ENCODE data around the gene PLCG2. TPM values are rescaled to one million over a fixed set of nuclear protein-coding genes. Genes with fewer than 3 reads are reported as not detected.

Gene PLCG2
- polyA plus RNA-seq, 1 donor from 2014 or later = not detected

DNA sequence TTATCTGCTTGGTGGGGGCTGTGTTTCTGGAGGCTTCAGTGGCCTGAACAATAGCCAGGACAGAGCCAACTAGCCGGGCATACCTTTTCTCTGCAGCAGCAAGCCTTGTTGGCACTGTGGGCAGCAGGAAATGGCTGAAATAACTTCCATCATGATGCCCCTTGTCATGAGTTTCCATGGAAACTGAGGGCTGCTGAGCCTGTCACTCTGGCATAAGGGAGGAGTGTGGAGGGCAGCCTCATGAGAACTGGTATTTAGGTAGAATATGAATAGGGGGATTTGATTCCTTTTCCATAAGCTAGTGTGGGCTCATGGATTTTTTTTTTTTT is 39.4 kb downstream of the PLCG2 start:
- H3K4me2 ChIP-seq (ENCODE audit: low read length) = no peak overlapping the region
- H3K79me2 ChIP-seq (replicated peaks; ENCODE audit: insufficient read depth, low read length) = no peaks in the 10 kb centered on the region
- H3F3A ChIP-seq (ENCODE audit: insufficient read depth, low read length, poor library complexity, severe bottlenecking) = no peaks in the 10 kb centered on the region
- no peak overlapping the region for H2AFZ ChIP-seq (ENCODE audit: low read depth, low read length)
- H4K20me1 ChIP-seq (ENCODE audit: insufficient read depth) = no peaks in the 10 kb centered on the region
- no peaks in the 10 kb centered on the region for H3K9me3 ChIP-seq (ENCODE audit: low read length)
- H3K36me3 ChIP-seq (ENCODE audit: insufficient read depth, low read length) = no peaks in the 10 kb centered on the region
- no peak overlapping the region for H3K4me3 ChIP-seq (ENCODE audit: low read length)
- no peaks in the 10 kb centered on the region for H3K9me2 ChIP-seq (ENCODE audit: insufficient read depth, low read length)
- no peaks in the 10 kb centered on the region for H3K27me3 ChIP-seq (ENCODE audit: insufficient read depth, low read depth, low read length)
- no peak for TF ChIP-seq POLR2AphosphoS5 (IDR thresholded peaks at IDR 0.05)
- H3K9ac ChIP-seq (ENCODE audit: low read length) = no peak overlapping the region
- no peak overlapping the region for H3K27ac ChIP-seq (ENCODE audit: low read length)

DNA sequence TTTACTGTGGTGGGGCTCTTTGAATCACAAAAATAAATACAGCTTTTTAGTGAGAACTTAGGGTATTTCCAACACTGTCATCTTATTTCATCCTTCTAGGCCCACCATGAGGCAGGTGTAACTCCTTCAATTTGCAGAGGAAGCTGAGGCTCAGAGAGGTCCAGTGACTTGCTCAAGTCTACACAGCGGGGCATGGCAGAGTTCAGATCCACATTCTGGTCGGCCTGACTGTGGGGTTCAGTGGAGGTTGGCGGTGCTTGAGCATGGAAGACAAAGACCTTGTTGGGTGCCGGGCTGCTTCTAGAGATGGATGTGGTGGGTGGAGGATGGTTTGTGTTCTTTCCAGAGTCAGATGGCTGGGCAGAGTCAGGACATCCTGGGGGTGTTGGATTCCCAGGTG is 39.8 kb downstream of the PLCG2 start:
- H3K27me3 ChIP-seq (ENCODE audit: insufficient read depth, low read depth, low read length) = no peaks in the 10 kb centered on the region

More for the DNA sequence above, 39.8 kb downstream of the PLCG2 start:
- Histone ChIP-seq H2AFZ (ENCODE audit: low read depth, low read length) (no peak overlapping the region), H3K4me2 (ENCODE audit: low read length) (no peak overlapping the region), H3K9me2 (ENCODE audit: insufficient read depth, low read length) (no peaks in the 10 kb centered on the region), H3F3A (ENCODE audit: insufficient read depth, low read length, poor library complexity, severe bottlenecking) (no peaks in the 10 kb centered on the region), H3K9ac (ENCODE audit: low read length) (no peak overlapping the region), H4K20me1 (ENCODE audit: insufficient read depth) (no peaks in the 10 kb centered on the region), H3K4me3 (ENCODE audit: low read length) (no peak overlapping the region), H3K79me2 (replicated peaks; ENCODE audit: insufficient read depth, low read length) (no peaks in the 10 kb centered on the region), H3K9me3 (ENCODE audit: low read length) (no peaks in the 10 kb centered on the region), H3K27ac (ENCODE audit: low read length) (no peak overlapping the region), H3K36me3 (ENCODE audit: insufficient read depth, low read length) (no peaks in the 10 kb centered on the region)
- TF ChIP-seq TAF1 (IDR thresholded peaks at IDR 0.05; ENCODE audit: low read depth) (no peak), SMC3 (conservative IDR thresholded peaks at IDR 0.05; ENCODE audit: poor library complexity) (no peak), EZH2 (IDR thresholded peaks at IDR 0.05; ENCODE audit: borderline replicate concordance, insufficient read depth, low read length, poor library complexity, severe bottlenecking) (no peak), EP300 (conservative IDR thresholded peaks at IDR 0.05; ENCODE audit: poor library complexity, severe bottlenecking) (no peak), RAD21 (conservative IDR thresholded peaks at IDR 0.05) (no peak), POLR2AphosphoS5 (IDR thresholded peaks at IDR 0.05) (no peak), MXI1 (conservative IDR thresholded peaks at IDR 0.05; ENCODE audit: poor library complexity, severe bottlenecking) (no peak)
- TF ChIP-seq, protein P1, sequence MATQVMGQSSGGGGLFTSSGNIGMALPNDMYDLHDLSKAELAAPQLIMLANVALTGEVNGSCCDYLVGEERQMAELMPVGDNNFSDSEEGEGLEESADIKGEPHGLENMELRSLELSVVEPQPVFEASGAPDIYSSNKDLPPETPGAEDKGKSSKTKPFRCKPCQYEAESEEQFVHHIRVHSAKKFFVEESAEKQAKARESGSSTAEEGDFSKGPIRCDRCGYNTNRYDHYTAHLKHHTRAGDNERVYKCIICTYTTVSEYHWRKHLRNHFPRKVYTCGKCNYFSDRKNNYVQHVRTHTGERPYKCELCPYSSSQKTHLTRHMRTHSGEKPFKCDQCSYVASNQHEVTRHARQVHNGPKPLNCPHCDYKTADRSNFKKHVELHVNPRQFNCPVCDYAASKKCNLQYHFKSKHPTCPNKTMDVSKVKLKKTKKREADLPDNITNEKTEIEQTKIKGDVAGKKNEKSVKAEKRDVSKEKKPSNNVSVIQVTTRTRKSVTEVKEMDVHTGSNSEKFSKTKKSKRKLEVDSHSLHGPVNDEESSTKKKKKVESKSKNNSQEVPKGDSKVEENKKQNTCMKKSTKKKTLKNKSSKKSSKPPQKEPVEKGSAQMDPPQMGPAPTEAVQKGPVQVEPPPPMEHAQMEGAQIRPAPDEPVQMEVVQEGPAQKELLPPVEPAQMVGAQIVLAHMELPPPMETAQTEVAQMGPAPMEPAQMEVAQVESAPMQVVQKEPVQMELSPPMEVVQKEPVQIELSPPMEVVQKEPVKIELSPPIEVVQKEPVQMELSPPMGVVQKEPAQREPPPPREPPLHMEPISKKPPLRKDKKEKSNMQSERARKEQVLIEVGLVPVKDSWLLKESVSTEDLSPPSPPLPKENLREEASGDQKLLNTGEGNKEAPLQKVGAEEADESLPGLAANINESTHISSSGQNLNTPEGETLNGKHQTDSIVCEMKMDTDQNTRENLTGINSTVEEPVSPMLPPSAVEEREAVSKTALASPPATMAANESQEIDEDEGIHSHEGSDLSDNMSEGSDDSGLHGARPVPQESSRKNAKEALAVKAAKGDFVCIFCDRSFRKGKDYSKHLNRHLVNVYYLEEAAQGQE (IDR thresholded peaks at IDR 0.05; ENCODE audit: borderline replicate concordance) = no peak
- TF ChIP-seq, protein P2, sequence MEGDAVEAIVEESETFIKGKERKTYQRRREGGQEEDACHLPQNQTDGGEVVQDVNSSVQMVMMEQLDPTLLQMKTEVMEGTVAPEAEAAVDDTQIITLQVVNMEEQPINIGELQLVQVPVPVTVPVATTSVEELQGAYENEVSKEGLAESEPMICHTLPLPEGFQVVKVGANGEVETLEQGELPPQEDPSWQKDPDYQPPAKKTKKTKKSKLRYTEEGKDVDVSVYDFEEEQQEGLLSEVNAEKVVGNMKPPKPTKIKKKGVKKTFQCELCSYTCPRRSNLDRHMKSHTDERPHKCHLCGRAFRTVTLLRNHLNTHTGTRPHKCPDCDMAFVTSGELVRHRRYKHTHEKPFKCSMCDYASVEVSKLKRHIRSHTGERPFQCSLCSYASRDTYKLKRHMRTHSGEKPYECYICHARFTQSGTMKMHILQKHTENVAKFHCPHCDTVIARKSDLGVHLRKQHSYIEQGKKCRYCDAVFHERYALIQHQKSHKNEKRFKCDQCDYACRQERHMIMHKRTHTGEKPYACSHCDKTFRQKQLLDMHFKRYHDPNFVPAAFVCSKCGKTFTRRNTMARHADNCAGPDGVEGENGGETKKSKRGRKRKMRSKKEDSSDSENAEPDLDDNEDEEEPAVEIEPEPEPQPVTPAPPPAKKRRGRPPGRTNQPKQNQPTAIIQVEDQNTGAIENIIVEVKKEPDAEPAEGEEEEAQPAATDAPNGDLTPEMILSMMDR (IDR thresholded peaks at IDR 0.05; ENCODE audit: poor library complexity, severe bottlenecking) = no peak
